Measurements from ENCODE around the gene AFP.

GRCh38 chr4:73460913-73461522 is 25.0 kb downstream of the AFP start:
- no peak for TF ChIP-seq POLR2A (IDR thresholded peaks at IDR 0.05; ENCODE audit: low read length)
- no peak for TF ChIP-seq GATA1 (IDR thresholded peaks at IDR 0.05; ENCODE audit: low read depth, low read length)

Measured in erythroblast (primary cell).